HG03066 (cell line): ENCODE measurements around the gene SHPK.

Source experiments
- ATAC-seq: cut with Tn5 transposase; IDR thresholded peaks from one replicate; pipeline ENCODE4 v1.9.1; 2021; ENCODE audit warnings: low read depth; ENCODE audit not compliant: unreplicated experiment

SHPK gene

DNA sequence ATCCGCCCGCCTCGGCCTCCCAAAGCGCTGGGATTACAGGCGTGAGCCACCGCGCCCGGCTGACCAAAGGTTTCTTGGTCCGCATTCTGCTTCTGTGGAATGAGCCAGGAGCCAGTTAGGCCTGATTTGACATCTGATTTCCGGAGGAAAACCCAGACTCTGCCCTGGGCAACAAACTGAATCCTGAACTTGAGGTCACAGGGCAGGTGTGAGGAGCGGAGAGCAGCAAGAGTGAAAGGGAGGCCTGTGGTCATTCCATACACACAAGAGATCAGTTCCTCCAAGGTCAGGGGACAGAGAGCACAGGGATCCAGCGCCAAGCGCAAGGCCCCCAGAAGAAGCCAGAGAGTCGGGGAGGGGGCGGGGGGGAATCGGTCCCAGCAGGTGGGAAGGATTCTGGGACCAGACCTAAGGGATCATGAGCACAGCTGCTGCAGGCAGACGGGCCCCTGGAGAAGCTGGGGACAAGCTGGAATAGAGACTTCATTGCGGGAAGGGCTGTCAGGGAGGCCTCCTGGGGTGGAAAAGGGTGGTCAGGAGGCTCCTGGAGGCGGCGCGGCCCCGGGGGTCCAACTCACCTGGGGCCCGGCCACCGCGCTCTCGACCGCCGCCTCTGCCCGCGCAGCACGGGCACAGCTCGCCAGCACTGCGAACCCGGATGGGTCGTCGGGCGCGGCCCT lies 436 bp downstream of the SHPK start:
- no peak for ATAC-seq

DNA sequence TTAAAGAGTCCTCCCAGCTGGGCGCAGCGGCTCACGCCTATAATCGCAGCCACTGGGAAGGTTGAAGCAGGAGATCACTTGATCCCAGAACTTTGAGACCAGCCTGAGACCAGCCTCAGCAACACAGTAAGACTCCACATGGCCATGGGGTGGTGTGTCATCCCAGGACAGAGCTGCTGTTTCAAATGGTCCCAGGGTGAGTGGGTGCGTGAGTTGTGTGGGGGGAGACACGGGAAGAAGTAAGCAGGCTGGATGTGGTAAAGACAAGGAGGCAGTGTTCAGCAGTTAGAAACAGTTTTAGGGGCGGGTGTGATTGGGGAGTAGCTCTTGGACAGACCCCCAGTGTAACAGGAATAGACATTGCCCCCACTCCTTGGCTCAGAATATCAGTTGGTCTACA lies 3.8 kb downstream of the SHPK start:
- ATAC-seq: no peak

DNA sequence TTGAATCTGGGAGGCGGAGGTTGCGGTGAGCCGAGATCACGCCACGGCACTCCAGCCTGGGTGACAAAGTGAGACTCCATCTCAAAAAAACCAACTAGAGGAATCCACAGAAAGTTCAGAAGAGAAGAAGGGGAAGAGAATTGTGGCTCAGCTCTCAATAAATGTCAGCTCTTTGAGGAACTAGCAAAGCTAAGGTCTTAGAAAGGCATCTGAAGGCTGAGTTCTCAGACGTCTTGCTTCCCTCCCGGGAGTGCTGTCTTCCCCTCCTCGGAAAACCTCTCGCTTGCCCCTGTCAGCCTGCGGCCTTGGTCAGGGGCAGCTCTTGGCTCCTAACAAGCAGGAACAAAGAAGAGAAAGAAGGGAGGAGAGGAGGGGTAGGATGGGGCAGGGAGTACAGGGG lies 5.3 kb downstream of the SHPK start:
- no peak for ATAC-seq

DNA sequence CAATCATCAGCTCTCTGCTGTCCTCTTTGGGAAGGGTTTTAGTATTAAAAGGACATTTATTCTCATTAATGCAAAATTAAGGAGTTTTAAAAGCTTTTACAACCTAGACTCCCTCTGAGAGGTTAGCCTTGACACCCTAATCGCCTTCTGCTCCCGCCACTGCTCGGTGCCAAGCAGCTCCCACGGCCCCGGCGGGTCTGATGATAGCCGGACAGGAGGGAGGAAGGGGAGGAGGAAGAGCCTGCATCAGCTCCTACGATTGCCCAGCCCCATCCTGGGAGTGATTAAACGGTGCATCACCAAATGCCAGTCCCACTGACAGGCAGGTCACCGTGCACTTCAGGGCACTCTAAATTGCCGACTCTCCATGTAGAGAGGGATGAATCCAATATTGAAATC lies 8.3 kb downstream of the SHPK start:
- ATAC-seq: no peak

DNA sequence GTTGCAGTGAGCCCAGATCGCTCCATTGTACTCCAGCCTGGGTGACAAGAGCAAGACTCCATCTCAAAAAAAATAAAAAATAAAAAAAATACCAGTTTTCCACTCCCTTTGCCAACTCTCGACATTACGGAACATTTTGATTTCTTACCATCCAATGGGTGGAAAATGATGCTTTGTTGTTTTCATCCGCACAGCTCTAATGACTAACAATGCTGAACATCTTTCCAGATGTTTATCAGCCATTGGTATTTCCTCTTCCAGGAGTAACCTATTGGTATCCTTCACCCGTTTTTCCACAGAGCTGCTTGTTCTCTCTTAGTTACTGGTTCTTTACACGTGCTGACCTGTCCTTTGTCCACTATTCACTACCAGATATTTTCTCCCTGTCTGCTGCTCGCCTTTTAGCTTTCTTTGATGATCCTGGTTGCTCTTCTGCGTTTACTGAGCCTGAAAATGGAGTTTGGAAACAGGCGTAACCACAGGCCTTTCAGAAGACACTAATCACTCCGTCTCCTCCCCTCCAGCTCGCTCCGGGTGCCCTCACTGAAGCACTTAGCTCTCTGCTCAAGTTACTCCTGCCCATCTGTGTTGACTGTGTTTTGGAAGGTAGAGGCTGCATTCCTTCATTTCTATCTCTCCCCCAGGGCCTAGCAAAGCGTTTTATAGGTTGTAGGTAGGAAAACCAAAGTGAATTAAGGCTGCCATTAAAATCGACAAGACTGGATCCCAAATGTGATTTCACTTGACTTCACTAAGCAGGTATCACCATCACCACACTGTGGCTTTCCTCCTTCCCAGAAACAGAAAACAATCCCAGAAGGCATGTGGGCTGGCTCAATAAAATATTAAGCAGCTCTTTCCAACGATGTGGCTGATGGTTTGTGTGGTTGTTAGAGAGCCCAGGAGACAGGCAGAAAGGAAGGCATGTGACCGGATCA lies 8.9 kb downstream of the SHPK start:
- no peak for ATAC-seq

- no peak for ATAC-seq
Observed at GRCh38 chr17:3622977-3623594, 13.0 kb downstream of the SHPK start.

DNA sequence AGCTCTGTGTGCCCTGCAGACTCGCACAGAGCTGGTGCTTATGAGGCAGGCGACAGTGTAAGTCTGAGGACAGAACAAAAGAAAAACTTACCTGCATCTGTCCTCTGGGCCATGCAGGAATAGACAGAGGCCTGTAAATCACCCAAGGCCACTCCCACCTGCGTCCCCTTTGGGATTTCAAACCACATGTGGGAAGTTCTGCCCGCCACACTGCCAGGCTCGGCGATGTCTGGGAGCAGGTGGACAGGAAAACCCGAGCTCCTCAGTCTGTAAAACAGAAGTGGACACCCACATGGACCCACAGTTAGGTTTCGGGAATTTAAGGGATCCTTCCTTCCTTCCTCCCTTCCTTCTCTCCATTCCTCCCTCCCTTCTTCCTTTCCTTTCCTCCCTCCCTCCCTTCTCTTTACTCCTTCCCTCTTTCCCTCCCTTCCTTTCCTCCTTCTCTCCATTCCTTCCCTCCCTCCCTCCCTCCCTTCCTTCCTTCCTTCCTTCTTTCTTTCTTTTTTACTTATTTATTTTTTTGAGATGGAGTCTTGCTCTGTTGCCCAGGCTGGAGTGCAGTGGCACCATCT lies 14.8 kb downstream of the SHPK start:
- ATAC-seq: no peak

DNA sequence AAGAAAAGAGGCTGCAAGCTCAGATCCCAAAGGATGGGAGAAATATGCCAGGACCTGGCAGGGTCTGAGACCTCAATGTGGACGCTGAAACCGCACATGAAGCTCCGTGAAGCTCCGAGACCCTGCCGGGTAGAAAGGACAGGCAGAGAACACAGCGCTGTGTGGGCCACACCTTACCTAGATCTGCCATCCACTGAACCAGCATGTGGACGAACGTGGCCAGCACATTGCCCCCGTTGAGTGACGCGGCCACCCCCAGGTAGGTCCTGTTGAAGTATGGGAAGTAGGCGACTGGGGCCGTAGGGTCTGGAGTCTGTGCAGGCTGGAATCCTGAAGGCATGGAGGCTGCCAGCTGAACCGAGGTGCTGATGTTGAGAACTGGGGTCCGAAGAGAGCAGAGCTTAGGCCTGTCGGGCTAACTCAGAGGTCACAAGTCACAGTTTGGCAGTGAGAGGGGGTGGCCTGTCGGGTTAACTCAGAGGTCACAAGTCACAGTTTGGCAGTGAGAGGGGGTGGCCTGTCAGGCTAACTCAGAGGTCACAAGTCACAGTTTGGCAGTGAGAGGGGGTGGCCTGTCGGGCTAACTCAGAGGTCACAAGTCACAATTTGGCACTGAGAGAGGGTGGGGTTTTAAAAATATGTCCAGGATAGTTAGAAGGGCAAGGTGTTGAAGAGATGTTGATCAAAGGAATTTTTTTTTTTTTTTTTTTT lies 20.7 kb downstream of the SHPK start:
- no peak for ATAC-seq

- ATAC-seq: no peak
Observed at GRCh38 chr17:3613124-3613523, 22.9 kb downstream of the SHPK start.

DNA sequence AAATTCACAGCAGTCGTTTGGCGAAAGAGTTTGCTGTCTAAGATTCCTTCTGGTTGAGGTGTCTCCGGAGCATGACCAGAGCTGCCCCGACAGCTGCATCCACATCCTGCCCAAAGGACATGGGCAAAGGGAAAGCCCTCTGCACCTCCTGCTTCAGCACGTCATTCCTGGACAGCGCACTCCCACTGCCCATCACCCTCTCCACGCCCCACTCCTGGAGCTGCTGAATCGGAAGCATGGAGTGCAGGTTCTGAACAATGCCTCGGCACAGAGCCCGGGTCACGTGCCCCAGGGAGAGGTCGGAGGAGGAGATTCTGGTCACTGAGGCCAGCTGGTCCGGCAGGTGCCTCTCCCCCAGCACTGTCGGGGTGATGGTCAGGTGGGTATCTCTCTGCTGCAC lies 25.5 kb downstream of the SHPK start:
- no peak for ATAC-seq

- ATAC-seq: no peak
Observed at GRCh38 chr17:3609689-3610088, 26.4 kb downstream of the SHPK start.

DNA sequence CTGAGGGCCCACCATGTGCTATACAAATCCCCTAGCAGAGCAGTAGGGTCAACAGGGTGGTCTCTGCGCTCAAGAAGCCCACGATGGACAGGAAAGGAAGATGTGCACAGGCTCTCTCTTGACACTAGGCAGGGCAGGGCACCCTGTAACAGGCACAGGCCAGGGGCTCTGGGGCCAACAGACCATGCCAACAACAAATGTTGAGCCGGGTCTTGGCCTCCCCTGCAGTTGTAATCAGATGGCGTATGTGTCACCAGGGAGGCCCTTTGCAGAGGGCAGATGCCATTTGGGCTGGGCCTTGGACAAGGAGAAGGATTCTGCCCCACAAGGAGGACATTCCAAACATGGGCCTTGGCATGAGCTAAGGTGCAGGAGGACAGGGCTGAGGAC lies 32.2 kb downstream of the SHPK start:
- no peak for ATAC-seq

GRCh38 chr17:3603119-3603869 lies 32.8 kb downstream of the SHPK start:
- no peak for ATAC-seq

DNA sequence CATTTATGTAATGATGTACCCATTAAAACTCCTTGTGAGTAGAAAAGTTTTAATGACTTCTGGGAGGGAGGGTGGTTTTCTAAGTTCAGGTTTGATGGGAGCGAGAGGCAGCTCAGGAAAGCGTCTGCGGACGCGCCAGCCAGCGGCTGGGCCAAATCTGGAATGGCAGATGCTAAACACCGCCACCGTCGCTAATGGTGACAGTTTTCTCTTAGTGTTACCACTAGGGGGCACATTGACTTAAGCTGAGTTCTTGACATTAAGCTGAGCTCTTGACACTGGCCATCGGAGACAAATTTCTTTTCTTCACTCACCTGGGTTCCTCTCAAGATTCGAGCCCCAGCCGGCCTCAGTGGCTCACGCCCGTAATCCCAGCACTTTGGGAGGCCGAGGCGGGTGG lies 33.6 kb downstream of the SHPK start:
- no peak for ATAC-seq

DNA sequence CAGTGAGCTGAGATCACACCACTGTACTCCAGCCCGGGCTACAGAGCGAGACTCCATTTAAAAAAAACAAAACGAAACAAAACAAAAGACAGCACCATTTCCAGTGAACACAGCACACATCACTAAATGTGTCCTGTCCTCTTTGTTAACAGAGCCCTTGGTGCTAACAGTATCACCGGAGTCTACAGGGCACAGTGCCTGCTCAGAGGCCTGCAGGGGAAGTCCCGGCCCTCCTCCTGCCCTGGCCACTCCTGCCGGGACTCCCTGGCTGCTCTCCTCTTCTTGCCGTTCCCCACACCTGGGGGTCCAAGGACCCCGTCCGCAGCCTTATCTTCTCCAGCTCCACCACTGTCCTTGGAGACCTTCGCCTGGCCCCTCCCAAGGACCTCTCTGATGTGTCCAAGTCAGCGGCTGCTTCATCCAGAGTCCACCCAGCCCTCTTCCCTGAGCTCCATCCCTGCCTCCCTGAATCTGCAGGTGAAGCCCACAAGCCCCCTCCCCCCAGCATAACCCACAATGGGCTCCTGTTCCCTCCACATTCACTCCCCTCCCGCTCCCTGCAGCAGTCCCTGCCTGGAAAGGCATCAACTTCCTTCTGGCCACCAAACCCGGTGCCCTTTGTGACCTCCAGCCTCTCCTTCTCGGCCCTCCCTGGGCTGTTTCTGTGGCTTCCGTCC lies 35.4 kb downstream of the SHPK start:
- no peak for ATAC-seq

DNA sequence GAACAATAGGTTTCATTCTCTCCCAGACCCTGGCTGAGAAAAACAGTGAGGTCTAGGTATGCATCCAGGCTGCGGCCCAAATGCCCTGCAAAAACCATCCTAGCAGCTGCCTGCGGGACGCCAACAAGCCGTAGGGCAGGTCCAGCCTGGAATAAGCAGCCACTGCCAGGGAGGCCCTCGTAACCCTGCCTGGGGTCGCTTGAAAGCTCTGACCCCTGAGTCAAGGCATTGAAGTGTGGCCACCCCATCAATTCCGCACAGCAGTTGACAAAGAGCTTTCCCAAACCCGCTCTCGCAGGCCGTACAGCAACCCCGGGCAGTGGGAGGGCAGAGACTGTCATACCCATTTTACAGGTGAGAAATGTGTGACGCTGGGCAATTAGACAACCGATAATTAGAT lies 38.0 kb downstream of the SHPK start:
- ATAC-seq: no peak

GRCh38 chr17:3596804-3597464 lies 39.1 kb downstream of the SHPK start:
- ATAC-seq: no peak

- ATAC-seq: no peak
Observed at GRCh38 chr17:3594976-3595375, 41.1 kb downstream of the SHPK start.
